GM19455 (cell line): Measurements from ENCODE around the gene WTIP.
A peak's percentile ranks its signal among the peaks of the same experiment; 100 is the strongest.
"Not testable (repeated sequence)": the region's sequence is repeated elsewhere in the genome, so short reads cannot be mapped to it uniquely, and the experiment has no call there.

ENCODE experiments used
- ATAC-seq: cut with Tn5 transposase; IDR thresholded peaks from one replicate; pipeline ENCODE4 v1.9.1; 2021; ENCODE audit not compliant: unreplicated experiment

Gene WTIP

DNA sequence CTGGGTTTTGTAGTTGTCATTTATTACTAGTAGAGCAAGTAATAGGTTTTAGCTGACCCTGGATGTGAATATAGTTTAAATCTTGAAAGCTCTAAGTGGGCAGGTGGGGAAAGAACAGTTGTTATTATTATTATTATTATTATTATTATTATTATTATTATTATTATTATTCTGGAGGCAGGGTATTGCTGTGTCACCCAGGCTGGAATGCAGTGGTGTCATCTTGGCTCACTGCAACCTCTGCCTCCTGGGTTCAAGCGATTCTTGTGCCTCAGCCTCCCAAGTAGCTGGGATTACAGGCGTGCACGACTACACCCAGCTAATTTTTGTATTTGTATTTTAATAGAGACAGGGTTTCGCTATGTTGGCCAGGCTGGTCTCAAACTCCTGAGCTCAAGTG is 3.1 kb upstream of the WTIP start:
- not testable (repeated sequence) for ATAC-seq

DNA sequence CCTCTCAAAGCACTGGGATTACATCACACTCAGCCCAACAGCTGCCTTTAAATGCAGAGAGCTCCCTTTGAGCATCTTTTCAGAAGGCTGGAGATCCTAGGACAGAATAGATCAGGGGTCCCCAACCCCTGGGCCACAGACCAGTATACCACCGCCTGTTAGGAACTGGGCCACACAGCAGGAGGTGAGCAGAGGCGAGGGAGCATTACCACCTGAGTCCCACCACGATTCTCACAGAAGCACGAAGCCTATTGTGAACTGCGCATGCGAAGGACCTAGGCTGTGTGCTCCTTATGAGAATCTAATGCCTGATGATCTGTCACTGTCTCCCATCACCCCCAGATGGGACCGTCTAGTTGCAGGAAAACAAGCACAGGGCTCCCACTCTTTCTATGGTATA is 2.2 kb upstream of the WTIP start:
- ATAC-seq: no peak

DNA sequence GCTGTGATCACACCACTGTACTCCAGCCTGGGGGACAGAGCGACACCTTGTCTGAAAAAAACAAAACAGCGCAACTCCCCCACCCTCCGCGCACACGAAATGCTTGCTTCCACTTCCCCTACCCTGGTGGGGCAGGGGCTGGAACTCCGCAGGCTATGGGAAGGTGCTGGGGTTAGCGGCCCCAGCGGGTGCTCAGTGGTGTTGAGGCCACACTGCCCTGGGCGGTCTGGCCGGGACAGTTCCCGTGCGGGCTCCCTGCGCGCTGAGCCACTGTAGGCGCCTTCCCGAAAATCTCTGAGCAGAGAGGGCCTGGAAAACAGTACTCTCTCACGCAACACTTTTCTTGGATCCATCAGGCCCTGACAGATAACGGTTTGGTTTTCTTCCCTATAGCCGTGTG is 1.1 kb upstream of the WTIP start:
- no peak for ATAC-seq

DNA sequence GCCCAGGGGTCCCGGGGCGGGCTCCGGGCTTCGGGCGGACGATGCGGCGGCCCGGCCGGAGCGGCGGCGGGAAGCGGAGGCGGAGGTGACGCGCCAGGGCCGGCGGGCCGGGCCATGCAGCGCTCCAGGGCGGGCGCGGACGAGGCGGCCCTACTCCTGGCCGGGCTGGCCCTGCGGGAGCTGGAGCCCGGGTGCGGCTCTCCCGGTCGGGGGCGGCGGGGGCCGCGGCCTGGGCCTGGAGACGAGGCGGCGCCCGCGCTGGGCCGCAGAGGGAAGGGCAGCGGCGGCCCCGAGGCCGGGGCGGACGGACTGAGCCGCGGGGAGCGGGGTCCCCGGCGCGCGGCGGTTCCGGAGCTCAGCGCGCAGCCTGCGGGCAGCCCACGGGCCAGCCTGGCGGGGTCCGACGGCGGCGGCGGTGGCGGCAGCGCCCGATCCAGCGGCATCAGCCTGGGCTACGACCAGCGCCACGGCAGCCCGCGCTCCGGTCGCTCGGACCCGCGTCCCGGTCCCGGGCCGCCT is 362 bp downstream of the WTIP start:
- ATAC-seq: no peak

DNA sequence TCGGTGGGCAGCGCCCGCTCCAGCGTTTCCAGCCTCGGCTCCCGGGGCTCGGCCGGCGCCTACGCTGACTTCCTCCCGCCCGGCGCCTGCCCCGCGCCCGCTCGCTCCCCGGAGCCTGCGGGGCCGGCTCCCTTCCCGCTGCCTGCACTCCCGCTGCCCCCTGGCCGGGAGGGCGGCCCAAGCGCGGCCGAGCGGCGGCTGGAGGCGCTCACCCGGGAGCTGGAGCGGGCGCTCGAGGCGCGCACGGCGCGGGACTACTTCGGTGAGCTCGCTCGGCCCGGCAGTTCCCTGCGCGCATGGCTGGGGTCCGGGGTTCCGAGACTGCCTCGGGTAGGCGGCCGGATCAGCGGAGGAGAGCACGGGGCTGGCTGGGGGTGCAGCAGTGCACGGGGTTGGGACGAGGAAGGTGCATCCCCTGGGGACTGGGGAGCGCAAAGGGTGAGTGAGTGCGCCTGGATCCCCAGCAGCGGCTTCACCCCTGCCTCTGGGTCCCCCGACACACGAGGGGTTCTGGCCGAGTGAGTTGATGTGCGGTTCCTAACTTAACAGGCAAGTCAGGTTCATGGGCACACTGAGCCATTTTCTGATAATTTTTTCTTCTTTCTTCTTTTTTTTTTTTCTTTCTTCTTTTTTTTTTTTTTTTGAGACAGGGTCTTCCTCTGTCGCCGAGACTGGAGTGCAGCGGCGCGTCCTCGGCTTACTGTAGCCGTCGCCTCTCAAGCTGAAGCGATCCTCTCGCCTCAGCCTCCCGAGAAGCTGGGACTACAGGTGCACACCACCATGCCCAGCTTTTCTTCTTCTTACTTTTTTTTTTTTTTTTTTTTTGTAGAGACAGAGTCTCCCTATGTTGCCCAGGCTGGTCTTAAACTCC is 1.1 kb downstream of the WTIP start:
- ATAC-seq: no peak

DNA sequence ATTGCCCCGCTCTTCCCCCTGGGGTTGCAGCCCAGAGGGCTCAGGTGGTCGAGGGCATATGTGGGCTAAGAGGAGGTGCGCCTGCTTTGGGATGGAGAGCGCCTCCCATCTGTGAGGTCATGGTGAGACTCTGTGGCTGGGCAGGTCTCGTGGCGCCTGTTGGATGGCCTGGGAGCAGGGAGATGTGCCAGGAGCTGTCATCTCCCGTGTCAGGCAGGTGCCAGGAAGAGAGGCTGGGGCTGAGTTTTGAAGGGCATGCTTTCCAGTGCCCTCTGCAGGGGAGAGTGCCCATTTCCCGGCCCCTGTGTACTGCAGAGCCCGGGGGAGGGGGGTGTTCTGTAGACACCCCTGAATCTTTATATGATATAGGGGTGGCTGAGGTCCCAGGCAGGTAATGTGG is 2.8 kb downstream of the WTIP start:
- ATAC-seq: no peak

DNA sequence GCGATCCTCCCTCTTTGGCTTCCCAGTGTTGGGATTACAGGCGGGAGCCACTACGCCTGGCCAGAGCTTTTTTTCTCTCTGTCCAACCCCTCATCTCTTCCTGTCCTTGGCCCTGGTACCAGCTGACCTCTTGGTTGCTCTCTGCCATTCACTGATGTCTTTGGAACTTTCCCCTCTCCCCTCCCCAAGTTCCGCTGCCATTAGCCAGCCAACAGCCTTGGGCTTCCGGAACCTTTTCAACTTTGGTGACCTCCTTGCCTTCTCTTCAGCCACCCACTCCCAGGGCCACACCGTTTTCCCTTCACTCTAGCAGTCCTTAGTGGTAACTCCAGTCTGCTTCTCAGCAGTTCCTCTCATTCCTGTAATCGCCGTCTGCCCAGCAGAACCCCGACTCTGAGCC is 4.3 kb downstream of the WTIP start:
- ATAC-seq: no peak

DNA sequence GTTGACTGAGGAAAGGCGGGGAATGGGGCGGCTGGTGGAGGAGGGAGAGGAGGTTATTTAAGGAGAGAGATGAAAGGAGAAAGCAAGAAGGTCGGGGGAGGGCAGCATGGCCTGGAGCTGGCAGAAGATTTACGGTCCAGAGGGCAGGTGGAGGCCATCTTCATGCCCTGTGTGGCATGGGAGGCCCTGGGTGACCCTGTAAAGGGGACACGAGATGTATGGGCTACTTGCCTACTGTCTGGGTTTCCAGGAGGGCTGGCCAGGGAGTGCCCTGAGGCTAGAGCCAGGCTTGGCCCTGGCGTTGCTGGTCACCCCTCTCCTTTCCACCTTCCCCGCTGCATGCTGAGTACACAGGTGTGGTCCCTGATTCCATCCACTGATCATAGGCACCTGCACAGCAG is 6.1 kb downstream of the WTIP start:
- no peak for ATAC-seq

DNA sequence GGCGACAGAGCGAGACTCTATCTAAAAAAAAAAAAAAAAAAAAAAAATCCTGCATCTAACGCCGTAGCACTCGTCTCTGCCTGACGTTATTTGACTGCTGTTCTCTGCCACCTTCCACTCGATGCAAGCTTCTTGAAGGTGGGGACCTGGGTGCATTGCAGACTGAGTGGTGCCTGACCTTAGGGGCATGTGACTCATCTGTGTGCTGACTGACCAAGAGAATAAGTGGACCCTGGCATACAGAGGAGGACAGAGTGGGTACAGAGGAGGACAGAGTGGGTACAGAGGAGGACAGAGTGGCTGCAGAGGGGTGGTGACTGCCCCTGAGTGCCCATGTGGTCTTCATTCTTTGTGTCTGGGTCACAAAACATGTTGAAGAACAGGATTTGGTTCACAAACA is 7.6 kb downstream of the WTIP start:
- ATAC-seq: no peak

DNA sequence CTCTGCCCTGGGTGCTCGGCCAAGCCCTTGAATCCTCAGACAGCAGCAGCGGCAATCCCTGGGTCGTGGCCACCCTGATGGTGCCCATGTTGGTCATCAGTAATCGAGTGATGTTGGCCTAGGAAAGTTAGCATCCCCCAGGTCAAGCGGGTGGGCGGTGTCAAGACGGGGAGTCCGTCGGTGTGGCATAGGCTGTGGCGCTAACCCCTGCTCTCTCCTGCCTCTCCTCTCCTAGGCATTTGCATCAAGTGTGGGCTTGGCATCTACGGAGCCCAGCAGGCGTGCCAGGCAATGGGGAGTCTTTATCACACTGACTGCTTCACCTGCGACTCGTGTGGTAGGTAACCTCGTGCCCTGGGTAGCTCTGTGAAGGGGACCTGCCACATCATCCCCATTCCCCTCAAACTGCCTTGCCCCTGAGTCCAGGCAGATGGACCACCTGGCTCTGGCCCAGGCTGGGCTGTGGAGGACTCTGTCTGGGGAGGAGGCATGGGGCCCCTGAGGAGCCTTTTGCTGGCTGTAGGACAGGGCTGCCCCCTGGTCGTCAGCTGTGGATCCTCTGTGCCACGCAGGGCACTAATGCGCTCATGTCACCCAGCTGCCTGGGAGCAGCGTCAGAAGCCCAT is 8.7 kb downstream of the WTIP start:
- no peak for ATAC-seq

DNA sequence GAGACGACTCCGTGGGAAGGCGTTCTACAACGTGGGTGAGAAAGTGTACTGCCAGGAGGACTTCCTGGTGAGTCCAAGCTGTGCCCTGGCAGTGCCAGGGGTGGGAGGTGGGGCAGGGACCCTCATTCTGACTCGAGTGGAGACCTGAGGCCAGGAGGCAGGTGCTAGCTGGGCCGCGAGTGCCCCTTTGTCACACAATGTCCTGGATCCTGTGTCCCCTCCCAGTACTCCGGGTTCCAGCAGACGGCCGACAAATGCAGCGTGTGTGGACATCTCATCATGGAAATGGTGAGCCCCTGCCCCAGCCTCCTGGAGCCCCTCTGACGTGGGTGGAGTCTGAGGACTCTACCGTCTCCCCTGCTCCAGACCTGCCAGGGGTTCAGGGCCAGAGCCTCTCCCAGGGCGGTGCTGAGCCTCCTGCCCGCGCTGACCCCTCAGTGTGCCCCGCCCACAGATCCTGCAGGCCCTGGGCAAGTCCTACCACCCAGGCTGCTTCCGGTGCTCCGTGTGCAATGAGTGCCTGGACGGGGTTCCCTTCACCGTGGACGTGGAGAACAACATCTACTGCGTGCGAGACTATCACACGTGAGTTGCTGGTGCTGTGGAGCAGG is 11.6 kb downstream of the WTIP start:
- no peak for ATAC-seq

DNA sequence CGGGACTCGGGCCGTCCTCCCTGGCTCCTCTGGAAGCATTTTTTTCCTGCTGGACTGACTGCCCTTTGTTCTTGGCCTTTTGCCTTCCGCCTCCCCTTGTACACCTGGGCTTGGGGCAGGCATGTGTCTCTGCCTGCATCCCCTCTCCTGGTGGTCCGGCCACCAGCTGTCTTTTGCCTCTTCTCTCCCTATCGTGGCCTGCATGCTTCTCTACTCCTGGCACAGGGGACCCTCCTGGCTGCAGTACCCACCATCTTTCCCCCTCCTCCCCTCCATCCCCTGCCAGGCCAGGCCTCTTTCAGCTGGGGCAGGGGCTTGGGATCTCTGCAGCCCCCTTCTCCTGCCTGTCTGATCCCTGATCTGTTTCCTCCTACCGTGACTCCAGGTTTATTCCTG is 12.1 kb downstream of the WTIP start:
- no peak for ATAC-seq

DNA sequence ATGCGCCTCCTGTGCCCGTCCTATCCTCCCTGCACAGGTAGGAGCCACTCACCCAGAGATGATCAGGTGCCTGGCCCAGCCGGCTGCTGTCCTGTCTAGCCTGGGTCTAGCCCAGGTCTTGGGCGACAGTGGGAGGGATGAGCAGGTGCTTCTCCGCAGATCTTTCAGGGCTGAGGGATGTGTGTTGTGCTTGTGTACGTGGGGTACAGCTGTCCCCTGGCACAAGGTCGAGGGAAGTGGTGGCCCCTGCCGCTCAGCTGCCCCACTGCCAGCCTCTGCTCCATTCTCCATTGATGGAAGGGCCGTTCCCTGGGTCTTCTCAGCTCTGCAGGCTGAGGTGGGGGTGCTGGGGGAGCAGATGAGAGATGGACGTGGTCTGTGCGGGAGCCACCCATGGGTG is 13.0 kb downstream of the WTIP start:
- no peak for ATAC-seq

DNA sequence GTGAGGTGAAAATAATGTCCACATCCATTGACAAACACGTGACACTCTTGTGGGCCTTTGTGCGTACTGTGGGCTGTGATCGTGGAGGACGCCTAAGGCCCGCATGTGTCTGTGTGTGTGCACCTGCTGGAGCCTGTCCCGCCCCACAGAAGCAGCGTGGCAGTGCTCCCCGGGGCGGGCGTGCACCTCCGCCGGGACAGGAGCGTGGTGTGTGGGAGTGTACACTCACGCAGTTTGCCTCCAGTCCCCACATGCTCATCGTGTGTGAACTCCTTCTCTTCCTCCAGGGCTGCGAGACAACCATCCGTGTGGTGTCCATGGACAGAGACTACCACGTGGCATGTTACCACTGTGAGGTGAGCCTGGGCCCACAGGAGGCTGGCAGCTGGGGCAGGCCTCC is 13.9 kb downstream of the WTIP start:
- ATAC-seq: no peak

DNA sequence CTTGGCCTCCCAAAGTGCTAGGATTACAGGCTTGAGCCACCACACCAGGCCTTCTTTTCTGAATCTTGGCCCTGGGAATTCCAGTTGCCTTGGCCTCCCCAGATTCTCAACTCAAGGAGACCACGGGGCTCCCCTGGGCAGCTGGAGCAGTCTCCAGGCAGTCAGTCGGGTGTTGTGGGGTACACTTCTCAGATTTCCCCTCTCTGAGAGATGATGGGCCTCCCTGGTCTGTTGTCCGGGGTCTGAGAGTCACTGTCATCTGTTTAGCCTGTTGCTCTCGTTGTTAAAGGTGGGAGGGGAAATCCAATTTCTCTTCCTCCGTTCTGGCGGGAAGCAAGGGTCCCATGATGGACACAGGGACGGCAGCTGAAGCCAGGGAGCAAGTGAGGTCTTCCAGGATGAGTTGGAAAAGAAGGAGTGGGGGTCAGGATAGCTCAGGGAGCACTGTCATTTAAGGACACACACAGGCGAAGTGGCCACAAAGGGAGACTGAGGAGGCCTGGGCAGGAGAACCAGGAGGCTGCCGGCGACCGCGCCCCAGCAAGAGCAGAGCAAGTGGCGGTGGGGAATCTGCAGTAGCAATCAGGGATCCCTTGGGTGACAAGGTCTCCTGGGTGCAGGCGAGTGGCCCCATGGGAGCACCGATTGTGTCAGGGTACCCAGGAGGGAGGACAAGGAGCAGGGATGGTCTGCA is 15.7 kb downstream of the WTIP start:
- ATAC-seq: no peak

DNA sequence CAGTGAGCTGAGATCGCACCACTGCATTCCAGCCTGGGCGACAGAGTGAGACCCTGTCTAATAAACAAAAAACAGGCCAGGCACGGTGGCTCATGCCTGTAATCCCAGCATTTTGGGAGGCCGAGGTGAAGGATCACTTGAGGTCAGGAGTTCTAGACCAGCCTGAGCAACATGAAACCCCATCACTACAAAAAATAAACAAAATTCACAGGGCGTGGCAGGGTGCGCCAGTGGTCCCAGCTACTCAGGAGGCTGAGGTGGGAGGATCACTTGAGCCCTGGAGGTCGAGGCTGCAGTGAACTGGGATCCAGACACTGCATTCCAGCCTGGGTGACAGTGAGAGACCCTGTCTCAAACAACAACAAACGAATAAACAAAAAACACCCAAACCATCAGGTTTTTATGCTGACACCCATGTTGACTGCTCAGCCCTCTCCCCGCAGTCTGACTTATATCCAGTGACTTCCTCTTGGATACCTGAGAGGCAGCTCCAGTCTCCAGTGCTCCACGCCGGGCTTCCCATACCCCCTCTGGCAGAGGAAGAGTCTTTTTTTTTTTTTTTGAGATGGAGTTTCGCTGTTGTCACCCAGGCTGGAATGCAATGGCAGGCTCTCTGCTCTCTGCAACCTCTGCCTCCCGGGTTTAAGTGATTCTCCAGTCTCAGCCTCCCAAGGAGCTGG is 17.7 kb downstream of the WTIP start:
- ATAC-seq: no peak

DNA sequence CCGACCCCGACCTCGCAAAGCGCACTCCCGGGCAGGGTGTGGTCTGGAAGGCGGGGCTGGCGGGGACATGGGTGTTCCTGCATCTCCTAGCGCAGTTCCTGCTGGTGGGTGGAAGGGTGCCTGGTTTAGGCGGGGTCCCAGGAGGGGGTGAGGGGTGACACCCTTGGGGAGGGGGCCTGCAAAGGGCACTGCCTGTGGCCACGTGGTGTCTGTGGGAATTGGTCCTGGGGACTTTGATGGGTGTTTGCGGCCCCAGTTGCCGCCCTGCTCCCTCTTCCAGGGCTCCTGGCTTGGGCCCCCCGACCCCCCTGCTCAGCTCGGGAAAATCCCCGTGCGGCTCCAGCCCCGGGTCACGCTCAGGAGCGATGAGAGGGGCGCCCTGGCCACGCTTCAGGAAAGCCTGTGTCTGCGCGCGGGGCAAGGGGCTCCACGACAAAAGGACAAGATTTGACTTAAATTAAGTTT is 19.1 kb downstream of the WTIP start:
- ATAC-seq: no peak

DNA sequence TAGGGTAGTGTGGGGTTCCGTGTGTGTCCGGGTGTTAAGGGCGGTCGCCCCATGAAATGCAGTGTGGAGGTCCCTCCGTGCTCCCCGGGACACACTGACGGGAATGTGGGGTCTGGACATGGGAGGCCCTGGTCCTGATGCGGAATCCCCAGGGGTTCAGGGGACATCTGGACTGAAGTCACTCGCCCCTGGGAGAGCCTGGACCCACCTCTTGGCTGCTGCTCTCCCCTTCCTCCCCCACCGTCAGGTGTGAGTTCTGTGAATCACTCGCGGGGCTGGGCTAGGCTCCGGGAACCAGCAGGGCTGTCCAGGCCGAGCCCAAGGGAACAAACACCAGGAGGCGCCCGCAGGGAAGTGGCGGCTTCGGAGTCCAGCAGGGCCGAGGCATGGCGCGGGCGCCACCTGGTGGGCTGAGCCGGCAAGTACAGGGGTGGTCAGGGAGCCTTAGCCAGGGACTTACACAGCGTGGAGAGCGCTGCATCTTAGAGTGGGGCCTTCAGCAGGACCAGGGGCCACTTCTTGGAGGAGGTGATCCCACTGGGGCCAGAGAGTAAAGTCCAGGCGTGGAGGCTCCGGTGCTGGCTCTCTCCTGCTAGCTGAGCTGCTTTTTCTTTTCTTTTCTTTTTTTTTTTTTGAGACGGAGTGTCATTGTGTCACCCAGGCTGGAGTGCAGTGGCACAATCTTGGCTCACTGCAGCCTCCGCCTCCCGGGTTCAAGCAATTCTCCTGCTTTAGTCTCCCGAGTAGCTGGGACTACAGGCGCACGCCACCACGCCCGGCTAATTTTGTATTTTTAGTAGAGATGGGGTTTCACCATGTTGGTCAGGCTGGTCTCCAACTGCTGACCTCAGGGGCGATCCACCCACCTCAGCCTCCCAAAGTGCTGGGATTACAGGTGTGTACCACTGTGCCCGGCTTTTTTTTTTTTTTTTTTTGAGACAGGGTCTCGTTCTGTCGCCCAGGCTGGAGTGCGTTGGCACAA is 20.1 kb downstream of the WTIP start:
- ATAC-seq: peak; percentile 86

DNA sequence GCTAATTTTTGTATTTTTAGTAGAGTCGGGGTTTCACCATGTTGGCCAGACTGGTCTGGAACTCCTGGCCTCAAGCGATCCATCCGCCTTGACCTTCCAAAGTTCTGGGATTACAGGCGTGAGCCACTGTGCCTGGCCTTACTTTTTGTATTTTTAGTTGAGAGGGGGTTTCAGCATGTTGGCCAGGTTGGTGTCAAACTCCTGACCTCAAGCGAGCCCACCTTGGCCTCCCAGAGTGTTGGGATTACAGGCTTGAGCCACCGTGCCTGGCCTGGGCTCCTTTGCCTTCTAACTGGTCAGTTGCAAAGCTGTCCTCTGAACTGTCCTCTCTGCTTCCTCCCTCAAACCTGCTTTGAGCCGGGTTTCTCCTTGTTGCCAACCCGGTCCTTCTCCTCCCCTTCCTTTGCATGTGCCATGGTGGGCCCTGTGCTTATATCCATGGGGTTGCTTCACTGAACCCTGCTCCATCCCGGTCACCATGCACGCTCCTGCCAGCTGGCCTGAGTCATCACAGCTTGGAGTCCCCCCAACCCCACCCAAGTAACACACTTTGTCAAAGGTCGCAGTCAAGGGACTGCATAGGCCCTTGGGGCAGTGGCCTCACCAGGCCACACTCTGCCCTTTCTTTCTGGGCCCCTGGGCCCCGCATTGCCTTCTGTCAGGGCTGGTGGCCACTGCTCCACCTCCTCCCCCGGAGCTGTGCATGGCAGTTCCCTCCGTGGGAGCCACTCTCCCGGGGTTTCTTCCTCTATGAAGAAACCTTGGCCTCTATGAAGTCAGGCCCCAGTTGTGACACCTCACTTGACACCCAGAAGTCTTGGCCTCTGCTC is 21.2 kb downstream of the WTIP start:
- no peak for ATAC-seq
